K562 (cell line): ENCODE results near the gene NOL4L. TPM values are rescaled to one million over a fixed set of nuclear protein-coding genes. Genes with fewer than 3 reads are reported as not detected.

Experiments used
- CEBPZ ChIP-seq: fragments of 150-350 bp; IDR thresholded peaks from 2 replicates; pipeline ENCODE4 v1.6.1; 2014; ENCODE audit warnings: low read depth, mild to moderate bottlenecking, low read length, borderline replicate concordance
- CHCHD3 ChIP-seq: fragments of 250-450 bp; sonication (Bioruptor Pico); IDR thresholded peaks from 2 replicates; pipeline ENCODE4 v2.1.2; 2022; ENCODE audit warnings: mild to moderate bottlenecking
- CREB1 ChIP-seq, 2 experiments: sonication (generic) in 1 of 2; formaldehyde crosslinking in 1 of 2; IDR thresholded peaks; 2 replicates each; pipeline versions ENCODE4 v1.6.1 to v1.8.0; 2012 to 2022; ENCODE audit warnings: inconsistent platforms in 1 of 2, mild to moderate bottlenecking in 1 of 2, missing genetic modification reagents in 1 of 2, moderate library complexity in 1 of 2
- ETV5 ChIP-seq: sonication (generic); formaldehyde crosslinking; IDR thresholded peaks from 2 replicates; pipeline ENCODE4 v1.4.0; 2020; ENCODE audit warnings: low read depth, mild to moderate bottlenecking, missing genetic modification reagents
- GATAD2B ChIP-seq: fragments of 450-650 bp; IDR thresholded peaks from 2 replicates; pipeline ENCODE4 v1.6.1; 2017; ENCODE audit warnings: mild to moderate bottlenecking, borderline replicate concordance
- HMG20B ChIP-seq: fragments of 250-450 bp; sonication (Bioruptor Pico); IDR thresholded peaks from 2 replicates; pipeline ENCODE4 v1.5.0; 2021; ENCODE audit warnings: mild to moderate bottlenecking
- HOXB6 ChIP-seq: fragments of 250-450 bp; sonication (Bioruptor Pico); IDR thresholded peaks from 2 replicates; pipeline ENCODE4 v1.5.1; 2022; ENCODE audit warnings: mild to moderate bottlenecking, borderline replicate concordance
- IRF2 ChIP-seq: sonication (generic); formaldehyde crosslinking; IDR thresholded peaks from 2 replicates; pipeline ENCODE4 v1.8.1; 2022; ENCODE audit warnings: mild to moderate bottlenecking, missing genetic modification reagents
- KDM5B ChIP-seq: fragments of 200-600 bp; sonication (generic); IDR thresholded peaks from 2 replicates; pipeline ENCODE4 v1.6.1; 2012; ENCODE audit warnings: low read depth, mild to moderate bottlenecking, moderate library complexity, low read length, control low read depth, inconsistent platforms; ENCODE audit not compliant: insufficient replicate concordance
- POLR2A ChIP-seq: fragments of 450-650 bp; conservative IDR thresholded peaks from 2 replicates; pipeline ENCODE4 v1.6.1; 2016
- RBM15 ChIP-seq: fragments of 200-400 bp; formaldehyde crosslinking; IDR thresholded peaks from 2 replicates; pipeline ENCODE4 v1.6.1; 2018; ENCODE audit warnings: mild to moderate bottlenecking, low read length, moderate library complexity; ENCODE audit not compliant: insufficient read depth
- TEAD2 ChIP-seq: fragments of 450-650 bp; IDR thresholded peaks from 2 replicates; pipeline ENCODE4 v1.6.1; 2016; ENCODE audit warnings: missing genetic modification characterization, control low read depth, missing compliant biosample characterization
- TRIM28 ChIP-seq: fragments of 450-650 bp; IDR thresholded peaks from 2 replicates; pipeline ENCODE4 v1.6.1; 2017
- VEZF1 ChIP-seq: fragments of 200-800 bp; sonication (Bioruptor generic); IDR thresholded peaks from 2 replicates; pipeline ENCODE4 v1.6.1; 2017; ENCODE audit warnings: missing genetic modification characterization, missing compliant biosample characterization
- ZNF282 ChIP-seq: sonication (generic); formaldehyde crosslinking; IDR thresholded peaks from 2 replicates; pipeline ENCODE4 v1.8.1; 2023; ENCODE audit warnings: missing genetic modification reagents
- ZNF445 ChIP-seq: fragments of 250-450 bp; sonication (Bioruptor Pico); IDR thresholded peaks from 2 replicates; pipeline ENCODE4 v1.4.0; 2020; ENCODE audit warnings: low read depth, mild to moderate bottlenecking, moderate library complexity
- ZNF583 ChIP-seq: fragments of 250-450 bp; sonication (Bioruptor Pico); IDR thresholded peaks from 2 replicates; pipeline ENCODE4 v1.4.0; 2020
- ZNF586 ChIP-seq: fragments of 450-650 bp; formaldehyde crosslinking; conservative IDR thresholded peaks from 2 replicates; pipeline ENCODE4 v1.4.0; 2020; ENCODE audit warnings: mild to moderate bottlenecking, moderate library complexity
- polyA plus RNA-seq, 8 experiments: library from polyadenylated mRNA; depleted of rRNA in 4 of 8; stranded (reverse) in 5 of 8; unstranded in 3 of 8; fragments of >200 nt; fragmentation: Nextera tagmentation in 2 of 8; fragmentation: Illumina TruSeq in 1 of 8; extraction: Ambion mirVana in 2 of 8; extraction: Trizol in 1 of 8; gene quantifications; 2 replicates each; pipeline versions ENCODE4 v1.2.1 to v1.2.3, GENCODE V29; 2011 to 2014; ENCODE audit warnings: inconsistent platforms in 1 of 8, missing spikeins in 1 of 8
- total RNA-seq, 7 experiments: library from RNA; depleted of rRNA in 6 of 7; stranded (reverse); fragments of >200 nt in 6 of 7; fragmentation: Illumina TruSeq in 2 of 7; extraction: Trizol in 2 of 7; gene quantifications; 2 replicates each; pipeline versions ENCODE4 v1.2.1 to v1.2.3, GENCODE V29; 2011 to 2021; ENCODE audit warnings: low replicate concordance in 1 of 7
- TF ChIP-seq, protein P1 (sequence below): fragments of 450-650 bp; IDR thresholded peaks from 2 replicates; pipeline ENCODE4 v1.7.0; 2016; ENCODE audit warnings: borderline replicate concordance
- TF ChIP-seq, protein P2 (sequence below): fragments of 450-650 bp; IDR thresholded peaks from 2 replicates; pipeline ENCODE4 v1.6.1; 2014; ENCODE audit warnings: low read depth, mild to moderate bottlenecking, moderate library complexity, borderline replicate concordance

NOL4L gene
- total and polyA plus RNA-seq, 9 of the 15 experiments (the other 6 are each of a cell fraction or from before 2014, with no cell fraction given): 5.1 to 36.2 (median 13.6) TPM

GRCh38 chr20:32632461-32633354 lies 47.6 kb upstream of the NOL4L start (continued):
- no peak for TF ChIP-seq CEBPZ
- TF ChIP-seq HOXB6 (CRISPR knock-in tag): no peak
- no peak for TF ChIP-seq CHCHD3 (CRISPR knock-in tag)
- TF ChIP-seq, protein P1, sequence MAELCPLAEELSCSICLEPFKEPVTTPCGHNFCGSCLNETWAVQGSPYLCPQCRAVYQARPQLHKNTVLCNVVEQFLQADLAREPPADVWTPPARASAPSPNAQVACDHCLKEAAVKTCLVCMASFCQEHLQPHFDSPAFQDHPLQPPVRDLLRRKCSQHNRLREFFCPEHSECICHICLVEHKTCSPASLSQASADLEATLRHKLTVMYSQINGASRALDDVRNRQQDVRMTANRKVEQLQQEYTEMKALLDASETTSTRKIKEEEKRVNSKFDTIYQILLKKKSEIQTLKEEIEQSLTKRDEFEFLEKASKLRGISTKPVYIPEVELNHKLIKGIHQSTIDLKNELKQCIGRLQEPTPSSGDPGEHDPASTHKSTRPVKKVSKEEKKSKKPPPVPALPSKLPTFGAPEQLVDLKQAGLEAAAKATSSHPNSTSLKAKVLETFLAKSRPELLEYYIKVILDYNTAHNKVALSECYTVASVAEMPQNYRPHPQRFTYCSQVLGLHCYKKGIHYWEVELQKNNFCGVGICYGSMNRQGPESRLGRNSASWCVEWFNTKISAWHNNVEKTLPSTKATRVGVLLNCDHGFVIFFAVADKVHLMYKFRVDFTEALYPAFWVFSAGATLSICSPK: no peak
- no peak for TF ChIP-seq RBM15
- no peak for TF ChIP-seq CREB1 (IDR thresholded peaks at IDR 0.05)
- TF ChIP-seq CREB1 (CRISPR knock-in tag; IDR thresholded peaks at IDR 0.05): no peak
- TF ChIP-seq GATAD2B: no peak
- TF ChIP-seq ZNF583: 0 out of 2 replicates have a peak, but pooled peaks have one; percentile 10
- no peak for TF ChIP-seq HMG20B (CRISPR knock-in tag)
- TF ChIP-seq, protein P2, sequence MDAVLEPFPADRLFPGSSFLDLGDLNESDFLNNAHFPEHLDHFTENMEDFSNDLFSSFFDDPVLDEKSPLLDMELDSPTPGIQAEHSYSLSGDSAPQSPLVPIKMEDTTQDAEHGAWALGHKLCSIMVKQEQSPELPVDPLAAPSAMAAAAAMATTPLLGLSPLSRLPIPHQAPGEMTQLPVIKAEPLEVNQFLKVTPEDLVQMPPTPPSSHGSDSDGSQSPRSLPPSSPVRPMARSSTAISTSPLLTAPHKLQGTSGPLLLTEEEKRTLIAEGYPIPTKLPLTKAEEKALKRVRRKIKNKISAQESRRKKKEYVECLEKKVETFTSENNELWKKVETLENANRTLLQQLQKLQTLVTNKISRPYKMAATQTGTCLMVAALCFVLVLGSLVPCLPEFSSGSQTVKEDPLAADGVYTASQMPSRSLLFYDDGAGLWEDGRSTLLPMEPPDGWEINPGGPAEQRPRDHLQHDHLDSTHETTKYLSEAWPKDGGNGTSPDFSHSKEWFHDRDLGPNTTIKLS: no peak
- no peak for TF ChIP-seq ZNF586 (CRISPR knock-in tag)
- peak; percentile 50 for TF ChIP-seq VEZF1 (CRISPR knock-in tag)
- no peak for TF ChIP-seq TEAD2 (tag)
- TF ChIP-seq ZNF445 (CRISPR knock-in tag): no peak
- TF ChIP-seq ETV5 (CRISPR knock-in tag): no peak; the same call in 1 of the 2 replicates
- TF ChIP-seq KDM5B: peak; percentile 97
- no peak for TF ChIP-seq IRF2
- no peak for TF ChIP-seq TRIM28
- TF ChIP-seq ZNF282 (CRISPR knock-in tag): no peak
- TF ChIP-seq POLR2A: peak; percentile 96
